Spleen (tissue), 7 donors: ENCODE measurements around the gene KCNIP2.

Source experiments
- POLR2A ChIP-seq, 3 donors: fragments of 450-650 bp; IDR thresholded peaks; one replicate each; pipeline ENCODE4 v1.5.1; 2017; ENCODE audit warnings: antibody characterized with exemption in 3 of 3, mild to moderate bottlenecking in 1 of 3
- POLR2AphosphoS5 ChIP-seq, 3 donors: sonication (generic); formaldehyde crosslinking; IDR thresholded peaks; one replicate each; pipeline ENCODE4 v1.5.1; 2017; ENCODE audit warnings: antibody characterized with exemption in 3 of 3
- TF ChIP-seq, protein P1 (sequence below), 11 experiments: fragments of 200-600 bp in 7 of 11; fragments of 450-650 bp in 4 of 11; sonication (generic) in 4 of 11; IDR thresholded peaks in 8 of 11; conservative IDR thresholded peaks in 3 of 11; 1 replicate in 7 of 11; 2 replicates in 4 of 11; pipeline versions ENCODE4 v1.4.0 to v1.8.0; 2016 to 2021; ENCODE audit warnings: antibody characterized with exemption in 11 of 11, inconsistent platforms in 4 of 11, mild to moderate bottlenecking in 1 of 11
- donor health status: DM: no; HTN: no; CAD: no; lungs with moderate emphysema.
- donor health status: DM: no; HTN: no; CAD: no.
- donor health status: DM: no; HTN: no; CAD: no.

- TF ChIP-seq, protein P1, sequence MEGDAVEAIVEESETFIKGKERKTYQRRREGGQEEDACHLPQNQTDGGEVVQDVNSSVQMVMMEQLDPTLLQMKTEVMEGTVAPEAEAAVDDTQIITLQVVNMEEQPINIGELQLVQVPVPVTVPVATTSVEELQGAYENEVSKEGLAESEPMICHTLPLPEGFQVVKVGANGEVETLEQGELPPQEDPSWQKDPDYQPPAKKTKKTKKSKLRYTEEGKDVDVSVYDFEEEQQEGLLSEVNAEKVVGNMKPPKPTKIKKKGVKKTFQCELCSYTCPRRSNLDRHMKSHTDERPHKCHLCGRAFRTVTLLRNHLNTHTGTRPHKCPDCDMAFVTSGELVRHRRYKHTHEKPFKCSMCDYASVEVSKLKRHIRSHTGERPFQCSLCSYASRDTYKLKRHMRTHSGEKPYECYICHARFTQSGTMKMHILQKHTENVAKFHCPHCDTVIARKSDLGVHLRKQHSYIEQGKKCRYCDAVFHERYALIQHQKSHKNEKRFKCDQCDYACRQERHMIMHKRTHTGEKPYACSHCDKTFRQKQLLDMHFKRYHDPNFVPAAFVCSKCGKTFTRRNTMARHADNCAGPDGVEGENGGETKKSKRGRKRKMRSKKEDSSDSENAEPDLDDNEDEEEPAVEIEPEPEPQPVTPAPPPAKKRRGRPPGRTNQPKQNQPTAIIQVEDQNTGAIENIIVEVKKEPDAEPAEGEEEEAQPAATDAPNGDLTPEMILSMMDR (IDR thresholded peaks at IDR 0.05 in 8 of 11, conservative IDR thresholded peaks at IDR 0.05 in 3 of 11) = no peak
- TF ChIP-seq POLR2A (IDR thresholded peaks at IDR 0.05) (no peak), POLR2AphosphoS5 (IDR thresholded peaks at IDR 0.05) (peak; percentile 47 to 78 (median 56))
Observed at GRCh38 chr10:101834341-101834740, 9.3 kb downstream of the KCNIP2 start.
